NCI-H1105 treated with DMSO at 0.1 percent for 48 hours (cell line): ENCODE measurements around the gene TECPR2.

Experiments used
- DNase-seq: peaks from one replicate; lab custom pipeline; 2025; lab: John Stamatoyannopoulos, UW

Gene TECPR2

DNA sequence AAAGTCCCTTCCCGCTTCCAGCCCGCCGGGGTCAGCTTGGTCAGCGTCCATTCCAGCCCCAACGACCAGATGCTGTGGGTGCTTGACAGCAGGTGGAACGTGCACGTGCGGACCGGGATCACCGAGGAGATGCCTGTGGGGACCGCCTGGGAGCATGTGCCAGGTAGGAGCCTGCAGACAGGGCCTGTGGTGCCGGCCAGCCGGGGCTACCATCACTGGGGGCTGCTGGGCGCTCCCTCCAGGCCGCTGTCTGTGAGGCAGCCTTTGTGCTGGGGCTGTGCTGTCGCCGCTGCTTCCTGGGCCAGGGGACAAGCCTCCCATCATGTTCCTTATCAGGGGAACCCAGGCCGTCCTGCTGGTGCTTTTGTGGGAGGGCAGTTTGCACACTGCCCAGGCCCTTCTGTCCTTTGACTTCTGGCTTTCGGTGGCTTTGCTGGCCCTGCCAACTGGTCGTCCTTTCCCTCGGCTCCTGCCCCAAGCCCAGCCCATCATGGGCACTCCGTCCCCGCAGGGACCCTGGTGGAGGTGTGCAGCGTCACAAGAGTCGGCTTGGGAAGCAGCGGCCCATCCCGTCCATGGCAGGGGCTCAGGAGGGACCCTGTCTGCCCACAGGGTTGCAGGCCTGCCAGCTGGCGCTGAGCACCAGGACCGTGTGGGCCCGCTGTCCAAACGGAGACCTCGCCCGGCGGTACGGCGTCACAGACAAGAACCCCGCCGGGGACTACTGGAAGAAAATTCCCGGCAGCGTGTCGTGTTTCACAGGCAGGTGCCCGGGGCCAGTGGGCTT is 134.4 kb downstream of the TECPR2 start:
- no peak for DNase-seq

- DNase-seq: no peak
Observed at GRCh38 chr14:102497998-102498677, 135.4 kb downstream of the TECPR2 start.

GRCh38 chr14:102498678-102499265 is 136.0 kb downstream of the TECPR2 start:
- DNase-seq: no peak

DNA sequence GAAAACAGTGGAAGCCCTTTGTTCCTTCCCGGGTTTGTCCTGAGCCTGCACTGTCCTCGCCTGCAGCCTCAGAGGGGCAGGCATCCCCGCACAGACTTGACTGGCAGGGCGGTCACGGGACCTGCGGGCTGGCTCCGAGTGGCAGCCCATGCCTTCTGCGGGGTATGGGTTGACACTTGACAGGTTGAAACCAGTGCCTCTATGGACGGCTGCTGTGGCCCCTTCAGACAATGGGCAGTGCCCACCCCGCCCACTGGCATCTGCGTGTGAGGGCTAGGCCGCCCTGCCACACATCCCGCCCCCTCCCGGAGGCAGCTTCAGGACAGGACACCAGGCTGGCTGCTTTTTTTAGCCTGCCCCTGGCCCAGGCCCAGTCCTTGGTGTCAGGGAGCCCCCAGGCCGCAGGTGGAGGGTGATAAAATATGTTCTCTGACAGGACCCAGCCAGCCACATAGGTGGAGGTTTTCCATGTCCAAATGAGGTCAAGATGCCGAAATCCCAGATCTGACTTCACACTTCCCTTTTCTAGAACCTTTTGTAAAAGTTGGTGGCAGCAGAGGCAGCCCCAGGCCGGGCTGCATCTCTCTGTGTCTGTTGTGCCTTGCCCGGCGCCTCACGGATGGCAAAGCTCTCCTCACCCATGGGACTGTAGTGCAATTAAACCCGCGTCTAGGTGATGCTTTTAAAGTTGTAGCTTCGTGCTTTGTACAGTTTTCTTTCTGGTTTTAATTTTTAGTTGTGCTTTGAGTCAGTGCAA is 136.8 kb downstream of the TECPR2 start:
- no peak for DNase-seq

DNA sequence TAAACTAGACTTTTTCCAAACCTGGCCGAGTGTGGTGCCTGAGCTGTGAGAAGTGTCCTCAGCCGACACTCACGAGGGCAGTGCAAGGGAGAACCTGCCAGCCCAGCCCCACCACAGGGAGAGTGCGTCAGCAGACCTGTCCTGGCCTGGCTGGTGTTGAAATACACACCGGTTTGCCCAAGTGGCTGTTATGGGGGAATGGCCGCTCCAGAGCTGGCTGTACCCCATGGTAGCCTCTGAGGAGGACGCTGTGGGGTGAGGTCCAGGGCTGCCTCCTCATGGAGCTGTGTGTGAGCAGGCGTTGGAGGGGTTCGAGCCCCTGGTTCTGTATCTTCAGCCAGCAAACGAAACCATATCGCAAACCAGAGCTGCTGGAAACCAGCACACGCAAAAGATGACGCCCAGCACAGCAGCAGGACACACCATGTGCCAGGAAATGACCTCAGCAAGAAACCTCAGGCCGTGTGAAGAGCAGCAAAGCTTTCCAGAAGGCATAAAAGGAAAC is 137.5 kb downstream of the TECPR2 start:
- DNase-seq: no peak

- DNase-seq: no peak
Observed at GRCh38 chr14:102500713-102501112, 138.0 kb downstream of the TECPR2 start.

DNA sequence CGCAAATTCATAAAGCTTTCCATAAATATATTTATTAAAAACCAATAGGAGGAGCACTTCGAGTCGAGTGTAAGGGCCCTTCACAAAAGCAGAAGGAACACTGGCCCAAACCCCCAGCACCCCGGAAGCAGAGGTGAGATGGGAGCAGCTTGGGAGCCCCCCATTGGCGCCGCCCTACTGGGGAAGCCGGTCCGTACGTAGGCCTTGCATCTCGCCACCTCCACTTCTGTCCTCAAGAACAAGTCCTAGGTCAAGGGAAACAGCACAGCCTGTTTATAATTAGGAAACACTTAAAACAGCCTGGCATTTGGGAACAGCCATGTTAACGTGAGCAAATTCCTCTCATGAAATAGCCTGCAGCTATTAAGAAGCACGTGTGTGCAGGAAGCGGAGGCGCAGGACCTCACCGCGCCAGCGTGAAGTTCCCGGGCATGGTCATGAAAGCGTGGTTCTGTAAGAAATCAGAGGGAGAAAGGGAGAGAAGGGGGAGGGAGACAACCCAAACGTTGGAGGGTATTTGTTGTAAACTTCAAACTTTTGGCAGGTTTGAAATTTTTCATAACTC is 139.1 kb downstream of the TECPR2 start:
- no peak for DNase-seq

- no peak for DNase-seq
Observed at GRCh38 chr14:102502571-102502970, 139.8 kb downstream of the TECPR2 start.

DNA sequence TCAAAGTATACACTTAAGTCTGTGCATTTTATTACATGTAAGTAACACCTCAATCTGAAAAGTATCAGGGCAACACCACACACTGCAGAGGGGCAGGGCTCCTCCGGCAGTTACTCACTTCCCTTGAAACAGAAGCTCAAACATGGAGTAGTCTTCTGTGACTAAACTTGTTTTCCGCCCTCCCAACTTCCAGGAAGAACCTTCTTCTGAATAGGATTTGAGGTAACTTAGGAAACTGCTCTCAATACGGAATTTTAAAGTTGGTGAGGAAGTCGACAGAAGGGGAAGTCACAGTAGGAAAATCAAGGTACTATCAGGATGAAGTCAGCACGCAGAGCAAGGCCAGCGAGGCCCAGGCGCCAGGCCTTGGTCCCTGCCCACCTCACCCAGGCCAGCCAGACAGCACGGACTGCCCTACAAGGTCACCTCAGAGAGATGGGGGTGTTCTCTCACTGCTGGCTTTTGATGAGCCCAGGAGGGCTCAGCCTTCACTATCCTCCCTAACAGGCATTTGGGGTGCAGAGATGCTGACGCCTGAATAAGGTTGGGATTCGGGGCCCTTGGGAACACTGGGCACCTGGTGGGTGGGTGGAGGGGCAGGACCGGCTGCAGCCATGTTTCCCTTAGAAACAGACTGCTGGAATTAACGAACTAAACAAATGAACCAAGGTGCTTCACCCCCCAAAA is 141.0 kb downstream of the TECPR2 start:
- DNase-seq: no peak

DNA sequence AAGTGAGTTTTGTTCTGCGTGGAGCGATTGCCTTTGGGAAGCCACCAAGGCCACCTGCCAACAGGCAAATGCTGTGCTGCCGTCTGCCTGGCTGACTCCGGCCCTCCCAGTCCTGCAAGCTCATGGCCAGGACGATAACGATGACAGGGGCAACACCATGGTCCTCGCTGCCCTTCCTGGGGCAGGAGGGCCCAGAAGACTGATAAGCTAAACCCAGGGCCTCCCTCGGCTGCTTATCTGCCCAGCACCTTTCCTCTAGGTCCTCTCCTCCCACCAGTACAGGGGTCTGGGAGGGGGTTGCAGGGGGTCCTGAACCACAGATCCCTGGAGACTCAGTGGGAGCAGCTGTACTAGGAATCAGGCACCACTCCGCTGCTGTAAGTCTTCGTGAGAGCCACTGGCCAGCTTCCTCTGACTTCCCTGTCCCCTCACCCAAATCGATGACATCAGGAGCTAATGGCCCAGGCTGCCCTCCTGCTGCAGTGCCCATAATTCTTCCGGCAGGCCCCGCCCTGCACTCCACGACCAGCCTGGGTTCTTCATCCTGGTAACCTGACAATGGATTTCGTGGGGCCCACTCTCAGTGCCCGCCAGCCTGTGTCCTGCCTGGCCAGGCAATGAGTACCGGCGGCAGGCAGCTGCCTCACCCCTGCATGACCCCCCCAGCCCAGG is 141.7 kb downstream of the TECPR2 start:
- DNase-seq: no peak

DNA sequence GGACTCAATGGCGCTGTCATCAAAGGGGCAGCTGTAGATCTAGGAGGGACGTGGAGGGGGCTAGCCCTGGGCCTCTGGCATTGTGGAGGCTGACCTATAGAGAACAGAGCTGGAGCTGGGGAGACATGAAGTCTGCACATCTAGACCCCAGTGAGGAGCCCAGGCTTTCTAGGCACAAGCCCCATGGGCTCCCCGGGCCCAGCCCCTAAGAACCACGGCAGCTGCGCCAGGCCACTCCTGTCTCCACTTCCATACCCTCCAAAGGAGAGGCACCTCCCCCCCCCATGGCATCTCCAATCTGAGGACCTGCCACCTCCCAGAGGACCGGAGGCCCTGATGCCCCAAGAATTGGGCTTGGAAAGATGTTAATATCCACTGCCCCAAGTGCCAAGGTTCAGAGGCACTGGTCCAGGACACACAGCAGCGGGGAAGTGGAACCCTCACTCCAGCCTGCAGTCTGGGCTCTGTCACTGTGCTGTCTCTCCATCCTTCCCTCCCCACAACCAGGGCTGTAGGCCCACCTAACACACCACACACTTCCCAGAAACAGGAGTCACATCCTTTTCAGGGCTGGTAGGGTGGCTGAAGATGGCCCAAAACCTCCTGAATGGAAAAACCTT is 142.4 kb downstream of the TECPR2 start:
- DNase-seq: no peak

GRCh38 chr14:102505775-102506625 is 143.3 kb downstream of the TECPR2 start:
- no peak for DNase-seq

DNA sequence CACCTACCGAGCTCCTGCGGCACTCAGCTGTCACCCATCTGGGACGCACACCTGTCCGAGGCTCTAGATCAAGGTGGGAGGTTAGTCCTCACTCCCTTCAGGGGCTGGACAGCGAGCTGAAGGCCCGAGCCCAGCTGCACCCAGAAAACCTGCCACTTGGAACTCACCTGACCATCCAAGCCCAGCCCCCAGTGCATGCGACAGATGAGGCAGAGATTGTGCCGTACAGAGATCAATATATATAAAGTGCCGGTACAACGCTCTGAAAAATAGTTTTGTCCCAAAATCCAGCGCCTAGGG is 143.8 kb downstream of the TECPR2 start:
- no peak for DNase-seq

GRCh38 chr14:102507081-102507856 is 144.5 kb downstream of the TECPR2 start:
- no peak for DNase-seq

DNA sequence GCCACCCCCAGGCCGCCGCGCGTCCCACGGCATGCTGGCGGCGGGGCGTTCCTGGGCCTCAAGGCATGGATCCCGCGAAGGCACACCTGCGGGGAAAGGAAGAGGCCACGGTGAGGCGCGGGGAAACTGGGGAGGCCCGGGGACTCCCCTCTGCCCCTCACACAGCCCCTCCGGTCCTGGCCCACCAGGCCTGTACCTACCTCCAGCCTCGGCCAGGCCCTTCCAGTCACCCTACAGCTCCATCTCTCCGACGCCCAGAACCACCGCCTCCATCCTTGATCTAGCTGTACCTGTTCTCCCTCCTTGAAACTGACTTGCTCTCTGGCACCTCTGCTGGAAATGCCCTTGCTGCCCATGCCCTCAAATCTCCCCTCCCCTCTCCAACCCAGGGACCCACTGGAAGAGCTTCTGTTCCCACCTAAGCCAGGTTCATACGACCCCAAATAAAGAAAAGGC is 145.1 kb downstream of the TECPR2 start:
- DNase-seq: no peak

DNA sequence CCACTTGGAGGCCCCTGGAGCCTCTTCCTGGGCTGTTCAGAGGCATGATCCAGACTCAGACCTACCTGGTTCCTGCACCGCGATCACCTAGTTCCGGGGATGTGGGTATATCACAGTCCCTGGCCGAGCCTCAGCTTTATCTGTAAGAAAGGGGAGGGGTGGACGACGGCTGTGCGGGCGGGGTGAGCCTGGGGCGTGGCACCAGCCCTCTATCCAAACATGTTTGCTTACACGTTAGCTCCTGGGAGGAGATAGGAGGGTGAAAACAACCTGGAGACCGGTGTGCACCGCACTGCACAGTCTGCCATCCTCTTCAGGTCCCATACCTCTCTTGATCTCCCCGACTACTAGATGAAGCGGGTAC is 145.7 kb downstream of the TECPR2 start:
- no peak for DNase-seq

DNA sequence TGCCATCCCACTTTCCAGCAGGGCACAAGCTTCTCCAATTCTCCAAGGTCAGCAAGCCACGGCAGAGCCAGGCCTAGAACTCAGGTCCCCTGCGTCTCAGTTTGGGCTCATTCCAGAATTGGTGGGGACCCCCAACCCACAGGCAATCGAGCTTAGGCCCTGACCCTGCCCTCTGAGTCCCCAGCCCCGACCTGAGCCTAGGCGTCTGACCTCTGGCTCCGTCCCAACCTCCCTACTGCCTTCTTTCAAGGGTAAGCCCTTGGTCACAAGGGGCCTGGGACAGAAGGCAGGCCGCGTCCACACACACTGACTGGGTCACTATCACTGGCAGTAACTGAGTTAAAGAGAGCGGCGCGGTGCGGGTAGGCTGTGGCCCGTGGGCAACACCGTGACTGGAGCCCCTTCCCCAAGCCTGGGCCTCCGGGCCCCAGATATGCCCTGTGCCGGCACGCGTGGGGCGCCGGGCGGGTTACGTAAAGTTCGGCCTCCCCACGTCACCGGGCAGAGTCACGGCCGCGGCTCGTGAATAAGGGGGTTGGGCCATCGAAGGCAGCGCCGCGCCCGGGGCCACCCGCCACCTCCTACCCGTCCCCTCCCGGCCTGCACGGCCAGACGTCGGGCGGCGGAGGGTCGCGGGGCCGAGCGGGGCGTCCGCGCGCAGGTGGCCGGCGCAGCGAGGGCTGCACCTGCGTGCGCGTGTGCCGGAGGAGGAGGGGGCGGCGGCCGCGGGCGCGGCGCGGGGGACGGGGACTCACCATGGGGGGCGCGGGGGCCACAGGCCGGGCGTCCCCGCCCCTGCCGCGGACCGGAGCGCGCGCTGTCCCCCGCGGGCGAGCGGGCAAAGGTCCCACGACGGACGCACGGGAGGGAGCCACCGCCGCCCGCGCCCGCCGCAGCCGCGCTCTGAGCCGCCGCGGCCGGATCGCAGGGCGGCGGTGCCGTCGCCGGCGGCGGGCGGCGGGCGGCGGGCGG is 146.3 kb downstream of the TECPR2 start:
- DNase-seq: no peak
